Left lung (tissue), 10 donors: ENCODE data around the gene DGKQ. TPM values are rescaled to one million over a fixed set of nuclear protein-coding genes. Genes with fewer than 3 reads are reported as not detected.
A peak's percentile ranks its signal among the peaks of the same experiment; 100 is the strongest.

Experiments
- ATAC-seq: fragments of 200-7000 bp; cut with Tn5 transposase; one replicate; pipeline ENCODE4 v1.9.1; 2020; ENCODE audit warnings: moderate library complexity
- DNase-seq, 4 donors: peaks; one replicate each; pipeline ENCODE4 v3.0.0-alpha.2; 2013 to 2020
- H3K27ac ChIP-seq, 2 donors: fragments of 200-600 bp; sonication (generic) in 1 of 2; one replicate each; pipeline versions ENCODE4 v1.5.0 to v1.8.0; 2020 to 2021
- H3K27me3 ChIP-seq, 2 donors: fragments of 200-600 bp; sonication (generic) in 1 of 2; one replicate each; pipeline versions ENCODE4 v1.5.0 to v1.8.0; 2020 to 2021
- H3K36me3 ChIP-seq, 2 donors: fragments of 200-600 bp; sonication (generic) in 1 of 2; one replicate each; pipeline versions ENCODE4 v1.5.0 to v1.8.0; 2020 to 2021
- H3K4me1 ChIP-seq, 2 donors: fragments of 200-600 bp; one replicate each; pipeline ENCODE4 v1.8.0; 2021
- H3K4me3 ChIP-seq, 2 donors: fragments of 200-600 bp; sonication (generic) in 1 of 2; one replicate each; pipeline versions ENCODE4 v1.5.0 to v1.8.0; 2020 to 2021; ENCODE audit warnings: mild to moderate bottlenecking in 1 of 2
- H3K9me3 ChIP-seq, 2 donors: fragments of 200-600 bp; sonication (generic) in 1 of 2; one replicate each; pipeline versions ENCODE4 v1.5.0 to v1.8.0; 2020 to 2021
- CTCF ChIP-seq, 2 donors: fragments of 200-600 bp; sonication (generic) in 1 of 2; IDR thresholded peaks; one replicate each; pipeline versions ENCODE4 v1.5.0 to v1.8.0; 2021; ENCODE audit warnings: antibody characterized with exemption in 2 of 2
- intact Hi-C, 2 donors: fragments of 100-400 bp; cut with DNase I; formaldehyde crosslinking; loops; one replicate each; pipeline versions ENCODE4 v1.11.2 to v1.14.2; 2022
- polyA plus RNA-seq, 6 donors: library from polyadenylated mRNA; unstranded; fragments of 120-200 nt; gene quantifications; one replicate each; pipeline ENCODE4 v1.2.1, GENCODE V29; 2013; ENCODE audit not compliant: insufficient read length in 6 of 6
- total RNA-seq, 2 donors: library from RNA; stranded (reverse); fragmentation: NEBNext Ultra II Directional; extraction: Animal tissue kit (Norgen Biotek cat#: 25700); gene quantifications; one replicate each; pipeline ENCODE4 v1.2.1, GENCODE V29; 2021
- donor health status: DM: no; HTN: yes; CAD: no.
- donor health status: DM: no; HTN: no; CAD: no.

DGKQ gene
- total and polyA plus RNA-seq, 8 donors = 5.0 to 19.8 (median 6.7) TPM

GRCh38 chr4:964346-965025 lies 8.9 kb downstream of the DGKQ start:
- Histone ChIP-seq H3K27ac (no peak overlapping the region), H3K36me3 (peaks cover 0 to 83% of the 10 kb centered on the region in 2 donors), H3K27me3 (peaks cover 0 to 5% of the 10 kb centered on the region in 2 donors), H3K4me1 (no peaks in the 10 kb centered on the region), H3K4me3 (no peak overlapping the region), H3K9me3 (no peaks in the 10 kb centered on the region)
- no peak for TF ChIP-seq CTCF (IDR thresholded peaks at IDR 0.05)
- DNase-seq (peak in 1 of 4 donors; percentile 71), ATAC-seq (no peak)
- intact Hi-C loops = no loop called here

- DNase-seq (peak in 1 of 4 donors; percentile 72), ATAC-seq (no peak)
- TF ChIP-seq CTCF (IDR thresholded peaks at IDR 0.05) = no peak
- Histone ChIP-seq H3K9me3 (no peaks in the 10 kb centered on the region), H3K36me3 (peaks cover 0 to 93% of the 10 kb centered on the region in 2 donors), H3K27me3 (peaks cover 0 to 5% of the 10 kb centered on the region in 2 donors), H3K4me3 (no peak overlapping the region), H3K4me1 (no peaks in the 10 kb centered on the region), H3K27ac (no peak overlapping the region)
- intact Hi-C loops = no loop called here
Observed at GRCh38 chr4:963276-964225, 9.8 kb downstream of the DGKQ start.

GRCh38 chr4:962231-963208 lies 10.8 kb downstream of the DGKQ start:
- ATAC-seq (no peak), DNase-seq (peak in 1 of 4 donors; percentile 80)
- Histone ChIP-seq H3K36me3 (peaks cover 0 to 100% of the 10 kb centered on the region in 2 donors), H3K27me3 (no peaks in the 10 kb centered on the region), H3K27ac (no peak overlapping the region), H3K9me3 (no peaks in the 10 kb centered on the region), H3K4me1 (no peaks in the 10 kb centered on the region), H3K4me3 (no peak overlapping the region)
- no peak for TF ChIP-seq CTCF (IDR thresholded peaks at IDR 0.05)
- intact Hi-C loops = no loop called here

GRCh38 chr4:961351-962230 lies 11.8 kb downstream of the DGKQ start:
- no peak overlapping the region for H3K27ac ChIP-seq
- no peak for ATAC-seq
- H3K4me3 ChIP-seq = no peak overlapping the region
- intact Hi-C loops = no loop called here
- TF ChIP-seq CTCF (IDR thresholded peaks at IDR 0.05) = no peak
- DNase-seq = peak in 1 of 4 donors; percentile 73
- peaks cover 0 to 100% of the 10 kb centered on the region in 2 donors for H3K36me3 ChIP-seq
- H3K27me3 ChIP-seq = no peaks in the 10 kb centered on the region
- H3K4me1 ChIP-seq = no peaks in the 10 kb centered on the region
- no peaks in the 10 kb centered on the region for H3K9me3 ChIP-seq
